CD4-positive, alpha-beta T cell treated with Interleukin-6 for 4 hours (primary cell): ENCODE measurements around the gene SMC6.

Experiments used
- DNase-seq: peaks from one replicate; pipeline ENCODE4 v3.0.0-alpha.2; 2020; ENCODE audit warnings: mixed read lengths

Gene SMC6

DNA sequence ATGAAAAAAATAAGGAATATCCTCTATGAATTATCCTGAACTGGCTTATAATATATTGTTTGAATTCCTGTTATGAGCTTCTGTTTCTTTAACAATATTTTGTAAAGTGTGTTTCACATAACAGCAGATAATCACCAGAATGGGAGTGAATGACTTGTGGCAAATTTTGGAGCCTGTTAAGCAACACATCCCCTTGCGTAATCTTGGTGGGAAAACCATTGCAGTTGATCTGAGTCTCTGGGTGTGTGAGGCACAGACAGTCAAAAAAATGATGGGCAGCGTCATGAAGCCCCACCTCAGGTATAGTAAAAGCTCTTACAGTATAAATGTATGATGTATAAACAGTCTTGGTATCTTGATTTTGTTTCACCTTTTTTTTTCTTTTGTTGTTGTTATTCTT is 6.2 kb upstream of the SMC6 start:
- no peak for DNase-seq

DNA sequence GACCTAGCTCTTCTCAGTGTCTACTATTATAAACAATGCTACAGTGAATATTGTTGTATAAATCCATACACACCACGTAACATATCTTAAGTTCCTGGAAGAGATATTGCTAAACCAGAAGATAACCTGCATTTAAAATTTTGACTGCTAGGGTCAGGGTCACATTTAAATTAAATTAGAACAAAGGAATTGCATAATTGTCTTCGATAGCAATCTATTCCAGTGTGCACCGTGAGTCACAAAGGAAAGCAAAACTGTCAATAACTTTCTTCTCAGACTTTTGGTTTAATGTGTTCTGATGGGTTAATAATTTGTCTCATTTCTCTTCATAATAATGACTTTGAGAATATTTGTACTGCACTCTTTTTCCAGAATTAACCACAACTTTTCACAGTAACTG is 4.5 kb upstream of the SMC6 start:
- no peak for DNase-seq

DNA sequence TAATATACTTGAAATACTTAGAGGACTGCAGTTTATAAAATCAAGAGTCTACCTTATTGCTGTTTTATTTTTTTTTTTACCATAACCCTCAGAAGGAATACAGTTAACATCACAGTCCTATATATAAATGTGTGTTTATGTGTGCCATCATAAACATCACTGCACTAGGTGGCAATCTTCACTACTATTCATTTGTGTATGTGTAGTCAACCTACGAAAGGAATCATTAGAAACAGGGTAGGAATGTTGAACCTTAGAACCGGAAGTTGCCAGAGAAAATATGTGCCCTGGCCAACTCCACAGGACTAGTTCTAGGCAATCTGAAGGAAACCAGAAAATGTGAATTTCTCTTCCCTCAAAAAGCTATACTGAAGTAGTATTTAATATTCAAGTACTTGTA is 3.7 kb upstream of the SMC6 start:
- DNase-seq, result no peak

DNA sequence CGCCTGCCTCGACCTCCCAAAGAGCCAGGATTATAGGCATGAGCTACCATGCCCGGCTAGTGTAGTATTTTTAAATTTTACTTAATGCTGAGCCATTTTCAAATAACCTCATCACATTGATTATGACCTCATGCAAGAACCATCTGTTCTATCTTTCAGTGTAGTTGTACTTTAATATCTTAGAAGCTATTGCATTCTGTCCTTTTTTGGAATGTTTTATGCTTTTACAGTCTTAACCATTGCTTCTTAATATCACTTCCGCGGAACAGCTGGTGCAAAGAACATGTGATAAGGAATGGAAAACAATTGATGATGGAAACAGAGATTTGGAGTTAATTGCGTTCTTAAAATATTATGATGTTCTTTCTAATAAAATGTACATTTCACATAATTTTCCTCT is 3.1 kb upstream of the SMC6 start:
- no peak for DNase-seq

DNA sequence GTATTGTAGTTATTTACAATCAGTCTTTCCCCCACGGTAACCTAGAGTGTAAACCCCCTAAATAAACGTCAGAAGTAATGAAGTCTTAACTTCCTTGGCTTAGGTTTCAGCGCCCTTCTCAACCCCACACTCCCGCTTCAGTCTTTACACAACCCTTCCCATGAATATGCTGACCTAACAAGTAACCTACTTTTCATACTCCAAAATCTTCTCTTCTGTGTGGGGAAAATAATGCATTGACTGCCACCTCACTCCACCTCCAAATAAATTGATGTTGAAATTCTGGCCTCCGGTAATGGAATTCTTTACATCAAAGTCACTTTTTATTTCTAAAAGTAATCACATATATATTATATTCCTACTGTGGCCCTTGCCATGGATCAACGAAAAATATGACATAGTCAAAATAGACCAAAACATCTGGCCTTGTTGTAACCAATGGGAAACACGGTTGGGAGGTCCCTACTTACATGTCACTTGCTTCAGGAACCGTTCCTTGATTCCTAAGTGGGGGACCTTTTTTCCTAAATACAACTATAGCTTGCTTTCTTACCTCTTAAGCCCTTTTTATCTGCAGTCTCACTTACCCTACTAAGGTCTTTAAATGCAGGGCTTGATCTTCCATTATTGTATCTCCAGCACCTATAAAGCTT is 1.3 kb upstream of the SMC6 start:
- no peak for DNase-seq

DNA sequence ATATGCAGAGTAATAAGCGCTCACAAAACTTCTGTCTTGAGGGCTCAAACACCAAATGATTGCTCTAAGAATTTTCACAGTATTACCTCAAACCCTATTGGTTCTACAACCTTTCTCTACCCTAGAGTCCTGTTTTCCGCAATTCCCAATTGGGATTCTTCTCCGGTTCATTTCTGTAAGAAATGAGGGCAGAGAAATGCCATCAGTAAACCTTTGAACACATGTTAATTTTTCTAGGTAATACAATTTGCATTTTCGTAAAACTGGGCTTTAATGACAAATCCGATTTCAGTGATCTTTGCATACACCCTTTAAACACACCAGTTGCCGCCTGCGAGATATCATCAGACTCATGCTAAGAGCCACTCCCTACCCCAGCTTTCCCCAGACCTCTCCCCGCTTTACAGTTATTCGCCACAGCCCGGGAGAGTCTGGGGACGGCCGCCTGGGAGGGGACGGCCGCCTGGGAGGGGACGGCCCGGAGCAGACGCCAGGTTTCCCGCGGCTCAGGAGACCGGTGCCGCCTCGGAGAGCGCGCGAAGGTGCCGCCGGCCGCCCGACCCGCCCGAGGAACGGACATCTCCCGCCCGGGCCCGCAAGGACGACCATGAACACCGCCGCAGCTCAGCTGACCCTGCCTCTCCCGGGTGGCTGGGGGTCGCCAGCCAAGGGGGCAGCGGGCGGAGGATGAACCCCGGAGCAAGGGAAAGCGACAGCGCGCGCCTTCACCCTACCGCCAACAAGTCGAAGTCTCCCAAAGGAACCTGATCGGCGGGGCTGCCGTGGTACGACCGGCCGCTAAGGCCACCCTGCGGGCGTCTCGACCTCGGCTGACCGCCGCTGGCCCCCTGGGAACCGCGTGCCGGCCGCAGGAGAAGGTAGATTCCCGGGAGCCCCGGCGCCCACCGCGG is 463 bp downstream of the SMC6 start:
- DNase-seq, result peak; percentile 47

DNA sequence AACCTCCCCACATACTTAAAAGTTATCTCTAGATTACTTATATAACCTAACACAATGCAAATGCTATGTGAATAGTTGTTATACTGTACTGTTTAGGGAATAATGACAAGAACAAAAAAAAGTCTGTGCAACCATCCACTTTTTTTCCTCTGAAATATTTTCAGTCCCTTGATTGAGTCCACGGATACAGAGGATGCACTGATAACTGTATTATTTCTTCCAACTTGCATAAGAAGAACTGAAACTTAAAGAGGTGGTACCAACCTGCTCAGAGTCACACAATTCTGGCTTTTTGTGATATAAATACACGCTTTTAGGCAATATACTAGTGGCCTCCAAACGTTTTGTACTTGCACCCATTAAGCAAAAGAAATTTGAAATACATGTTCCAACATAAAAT is 1.4 kb downstream of the SMC6 start:
- DNase-seq, result no peak

DNA sequence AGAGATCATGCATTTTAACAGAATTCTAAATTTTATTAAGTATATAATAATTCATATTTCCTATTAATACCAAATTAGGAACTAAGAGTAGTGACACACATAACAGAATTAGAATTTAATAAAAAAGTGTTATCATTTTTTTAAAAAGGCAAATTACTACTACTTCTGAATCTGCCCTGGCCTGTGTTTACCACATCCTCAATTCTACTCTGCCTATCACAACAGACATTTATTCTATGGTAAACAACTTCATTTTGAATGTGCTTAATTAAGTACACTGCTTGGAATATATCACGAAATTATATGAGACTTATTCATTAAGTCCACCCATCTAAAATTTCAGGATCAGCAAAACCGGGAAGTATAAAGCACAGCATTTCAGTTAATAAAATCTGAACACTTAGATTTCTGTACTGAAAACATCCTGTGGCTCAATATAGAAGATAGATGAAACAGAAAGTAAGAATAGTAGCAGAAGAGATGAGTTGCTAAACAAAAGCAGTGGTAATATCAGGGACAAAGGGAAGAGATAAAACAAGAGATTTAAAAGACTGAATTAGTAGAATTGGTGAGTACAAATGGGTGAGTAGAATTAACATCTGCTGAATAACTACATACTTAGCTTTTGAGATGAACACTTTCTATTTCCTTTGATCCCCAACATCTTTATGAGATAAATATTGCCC is 3.7 kb downstream of the SMC6 start:
- DNase-seq, result no peak

DNA sequence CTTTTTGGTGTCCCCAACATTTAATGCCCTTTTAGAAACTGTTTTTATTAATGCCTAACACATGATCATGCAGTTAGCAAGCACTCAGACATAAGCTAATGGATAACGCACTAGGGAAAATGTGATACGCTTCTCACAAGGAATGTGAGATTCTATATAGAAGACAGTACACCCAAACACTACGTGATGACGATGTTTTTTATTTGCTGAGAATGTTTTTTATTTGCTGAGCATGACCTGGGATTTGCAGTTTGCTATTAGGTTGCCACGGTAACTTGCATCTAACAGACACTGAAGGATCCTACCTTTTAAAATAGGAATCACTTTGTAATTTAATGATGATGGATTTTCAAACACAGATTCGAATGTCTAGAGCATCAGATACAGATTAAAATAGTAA is 4.9 kb downstream of the SMC6 start:
- DNase-seq, result no peak

DNA sequence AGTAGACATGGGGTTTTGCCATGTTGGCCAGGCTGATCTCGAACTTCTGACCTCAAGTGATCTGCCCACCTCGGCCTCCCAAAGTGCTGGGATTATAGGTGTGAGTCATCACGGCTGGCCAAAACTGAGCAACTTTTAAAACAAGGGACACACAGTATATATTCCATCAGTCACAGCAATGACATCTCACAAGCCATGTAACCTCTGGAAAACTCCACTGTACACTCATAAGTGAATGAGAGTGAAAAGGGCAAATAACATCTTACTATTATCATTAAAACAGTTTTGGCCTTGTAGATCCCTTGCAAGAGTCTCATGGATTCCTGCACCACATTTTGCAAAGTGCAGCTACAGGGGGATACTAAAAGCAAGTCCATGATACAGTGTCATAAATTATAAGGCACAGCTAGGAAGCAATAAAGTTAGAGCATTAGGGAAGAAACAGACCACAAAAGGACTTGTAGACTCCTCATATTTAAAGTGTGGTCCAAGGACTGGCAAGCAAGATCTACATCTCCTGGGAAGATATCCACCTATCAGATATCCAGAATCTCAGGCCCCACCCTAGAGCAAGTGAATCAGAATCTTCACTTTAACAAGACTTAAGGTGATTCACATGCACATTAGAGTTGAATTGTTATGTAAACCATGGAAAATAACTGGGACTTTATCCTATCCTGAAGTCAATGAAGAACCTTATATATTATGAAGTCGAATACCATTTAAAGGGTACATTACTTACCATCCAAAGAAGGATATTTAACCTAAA is 5.7 kb downstream of the SMC6 start:
- no peak for DNase-seq

DNA sequence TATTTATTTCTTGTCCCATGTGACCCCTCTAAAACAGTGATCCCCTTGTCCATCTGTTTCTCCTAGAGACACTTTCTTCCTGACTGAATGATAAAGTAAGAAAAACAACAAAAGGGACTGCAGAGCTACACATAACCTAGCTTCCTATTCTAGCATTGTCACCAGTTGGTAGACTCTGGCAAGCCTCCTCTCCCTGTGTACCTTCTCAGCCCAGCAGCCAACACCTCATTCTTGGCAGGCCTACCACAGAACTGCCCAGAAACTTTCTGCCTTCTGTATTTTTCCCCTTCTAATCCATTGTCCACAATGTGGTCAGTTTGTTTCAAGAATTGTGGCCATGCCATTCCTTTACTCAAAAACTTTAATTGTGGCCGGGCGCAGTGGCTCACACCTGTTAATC is 13.4 kb downstream of the SMC6 start:
- DNase-seq, result no peak

DNA sequence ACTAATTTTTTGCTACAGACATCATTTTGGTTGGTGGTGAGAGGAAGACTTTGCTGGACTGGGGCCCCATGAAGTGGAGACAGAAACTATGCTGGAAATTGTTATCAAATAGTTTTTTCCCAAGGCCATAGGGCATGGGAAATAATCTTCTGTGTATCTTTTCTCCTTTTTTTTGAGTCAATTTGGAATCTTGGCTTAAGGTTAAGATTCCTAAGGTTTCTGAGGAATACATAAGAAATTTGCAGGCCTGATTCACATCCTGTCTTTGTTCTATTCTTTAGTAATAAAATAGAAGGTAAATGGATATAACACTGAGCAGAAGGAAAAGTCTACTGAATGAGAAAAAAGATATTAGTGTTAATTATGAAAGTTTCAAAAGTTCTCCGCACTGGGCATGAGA is 16.6 kb downstream of the SMC6 start:
- DNase-seq, result no peak

DNA sequence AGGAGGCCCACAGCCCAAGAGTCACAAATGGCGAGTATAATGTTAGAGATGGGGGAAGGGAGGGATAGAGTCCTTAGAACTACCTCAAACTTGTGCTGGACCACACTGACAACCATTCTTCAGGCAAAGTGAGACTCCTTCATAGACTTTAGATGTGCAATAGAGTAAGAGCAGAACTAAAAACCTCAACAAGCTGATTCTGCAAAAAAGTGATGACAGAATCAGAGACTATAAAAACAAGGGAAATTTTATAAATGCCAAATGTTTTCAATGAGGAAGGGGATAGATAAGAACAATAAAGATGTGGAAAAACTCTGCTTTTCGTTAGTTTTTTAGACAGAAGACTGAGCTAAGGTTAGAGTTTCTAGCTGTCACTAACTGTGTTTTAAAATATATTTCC is 17.7 kb downstream of the SMC6 start:
- DNase-seq, result no peak

DNA sequence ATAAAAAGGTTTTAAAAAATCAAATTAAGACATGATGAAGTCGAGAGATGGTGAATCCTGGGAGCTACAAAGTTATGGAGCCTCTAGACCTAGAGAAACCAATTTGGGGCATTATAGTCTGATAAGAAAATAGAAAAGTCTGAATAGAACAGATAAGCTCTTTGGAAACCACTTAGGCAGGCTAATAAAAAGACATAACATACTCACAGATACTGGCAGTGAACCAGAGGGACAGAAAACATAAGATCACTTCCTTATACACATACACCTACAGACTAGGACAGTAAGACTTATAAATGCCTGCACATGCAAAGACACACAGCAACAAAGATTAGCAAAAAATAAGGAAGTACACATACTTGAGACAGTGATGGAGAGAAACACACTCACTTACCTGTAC is 20.0 kb downstream of the SMC6 start:
- DNase-seq, result no peak

DNA sequence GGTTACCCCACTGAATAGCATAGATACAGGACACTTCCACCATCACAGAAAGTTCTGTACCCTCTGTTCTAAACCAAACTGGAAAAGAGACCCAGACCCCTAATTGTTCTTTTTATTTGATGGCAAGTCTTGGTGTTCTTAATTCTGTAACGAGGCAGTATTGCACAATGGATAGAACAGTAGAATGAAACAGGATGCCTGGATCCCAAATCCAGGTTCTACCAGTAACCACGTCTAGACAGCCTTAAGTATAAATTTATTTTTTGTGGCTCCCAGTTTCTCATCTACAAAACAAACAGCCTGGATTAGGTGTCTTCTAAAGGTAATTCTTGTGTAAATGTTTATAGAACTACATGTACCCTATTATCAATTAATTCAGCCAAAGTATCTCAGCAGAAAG is 23.7 kb downstream of the SMC6 start:
- DNase-seq, result no peak

DNA sequence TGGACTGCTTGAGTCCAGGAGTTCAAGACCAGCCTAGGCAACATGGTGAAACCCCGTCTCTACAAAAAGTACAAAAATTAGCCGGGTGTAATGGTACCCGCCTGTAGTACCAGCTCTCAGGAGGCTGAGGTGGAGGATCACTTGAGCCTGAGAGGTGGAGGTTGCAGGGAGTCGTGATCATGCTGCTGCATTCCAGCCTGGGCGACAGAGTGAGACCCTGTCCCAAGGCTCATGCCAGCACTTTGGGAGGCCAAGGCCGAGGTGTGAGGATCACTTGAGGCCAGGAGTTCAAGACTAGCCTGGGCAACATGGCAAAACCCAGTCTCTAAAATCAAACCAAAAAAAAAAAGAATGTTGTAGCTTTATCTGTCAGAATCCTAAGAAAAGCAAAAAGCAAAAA is 25.4 kb downstream of the SMC6 start:
- DNase-seq, result no peak

DNA sequence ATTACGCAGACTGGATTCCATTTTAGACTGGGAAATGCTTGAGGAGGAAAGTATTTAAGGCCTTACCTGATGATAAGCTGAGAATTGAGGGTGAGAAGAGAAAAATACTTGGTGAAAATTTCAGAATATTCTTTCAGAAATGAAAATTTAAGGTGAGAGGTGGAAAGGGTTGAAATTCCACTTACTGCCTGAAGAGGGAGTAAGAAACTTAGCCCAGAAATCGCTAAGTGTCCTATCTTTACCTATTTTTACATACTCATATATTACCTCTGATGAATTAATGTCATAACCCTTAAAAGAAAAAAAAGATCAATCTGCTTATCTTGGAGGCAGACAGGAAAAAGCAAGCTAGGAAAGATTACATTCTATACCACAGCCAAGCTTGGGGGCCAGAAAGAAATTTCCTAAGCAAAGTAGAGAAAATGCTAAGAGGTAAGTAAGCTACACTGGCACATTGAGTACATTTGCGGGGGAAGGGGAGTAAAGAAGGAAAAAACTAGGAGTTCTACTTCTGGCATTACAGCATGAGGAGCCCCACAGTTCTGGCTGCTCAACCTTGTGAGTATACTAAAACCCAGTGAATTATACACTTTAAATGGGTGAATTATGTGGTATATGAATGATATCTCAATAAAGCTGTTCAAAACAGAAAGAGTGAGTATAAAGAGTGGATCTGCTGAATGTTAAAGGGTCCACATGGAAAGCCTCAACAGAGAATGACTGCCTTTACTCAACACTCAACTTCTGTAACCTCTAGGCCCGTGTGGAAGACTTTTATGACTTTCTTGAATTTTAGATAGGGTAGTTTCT is 33.8 kb downstream of the SMC6 start:
- DNase-seq, result no peak

DNA sequence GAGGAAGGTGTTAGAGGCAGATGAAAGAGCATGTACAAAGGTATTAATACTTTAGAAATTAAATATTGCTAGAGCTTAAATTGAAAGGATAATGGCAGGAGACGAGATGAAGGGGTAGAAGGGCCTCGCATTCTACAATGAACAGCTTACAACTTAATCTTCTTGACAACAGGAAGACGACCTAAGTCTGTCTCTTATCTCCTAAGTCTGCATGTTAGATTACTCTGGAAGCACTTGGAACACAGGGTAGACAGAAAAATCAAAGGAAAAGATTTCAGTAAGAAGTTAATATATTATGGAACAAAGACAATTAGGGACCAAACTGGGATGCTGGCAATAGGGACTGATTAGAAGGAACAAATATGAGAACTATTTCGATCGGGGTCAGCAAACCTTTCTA is 34.9 kb downstream of the SMC6 start:
- DNase-seq, result no peak

DNA sequence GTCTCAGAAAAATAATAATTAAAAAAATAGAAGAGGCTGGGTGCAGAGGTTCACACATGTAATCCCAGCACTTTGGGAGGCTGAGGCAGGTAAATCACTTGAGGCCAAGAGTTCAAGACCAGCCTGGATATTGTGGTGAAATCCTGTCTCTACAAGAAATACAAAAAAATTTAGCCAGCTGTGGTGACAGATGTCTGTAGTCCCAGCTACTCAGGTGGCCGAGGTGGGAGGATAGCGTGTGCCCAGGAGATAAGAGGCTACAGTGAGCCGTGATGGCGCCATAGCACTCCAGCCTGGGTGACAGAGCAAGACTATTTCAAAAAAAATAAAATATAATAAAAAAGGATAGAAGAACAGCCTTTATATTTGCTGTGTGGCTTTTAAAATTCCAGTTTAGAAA is 35.9 kb downstream of the SMC6 start:
- DNase-seq, result no peak

DNA sequence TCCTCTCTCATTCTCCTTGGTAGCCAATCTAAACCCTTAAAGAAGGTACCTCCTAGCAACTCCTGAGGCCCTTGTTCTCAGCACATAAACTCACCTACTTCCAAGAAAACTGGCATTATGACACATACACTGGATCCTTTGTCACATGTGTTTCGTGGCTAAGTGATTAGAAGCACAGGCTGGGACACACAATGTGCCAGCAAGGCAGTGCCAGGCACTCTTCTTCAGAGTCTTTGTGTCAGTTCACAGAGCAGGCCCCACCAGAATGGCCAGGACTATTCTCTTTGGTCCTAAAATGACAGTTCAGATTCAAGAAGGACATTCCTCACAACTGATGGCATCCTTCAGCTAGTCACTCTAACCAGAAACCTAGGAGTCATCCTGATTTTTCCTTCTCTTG is 40.3 kb downstream of the SMC6 start:
- DNase-seq, result no peak

DNA sequence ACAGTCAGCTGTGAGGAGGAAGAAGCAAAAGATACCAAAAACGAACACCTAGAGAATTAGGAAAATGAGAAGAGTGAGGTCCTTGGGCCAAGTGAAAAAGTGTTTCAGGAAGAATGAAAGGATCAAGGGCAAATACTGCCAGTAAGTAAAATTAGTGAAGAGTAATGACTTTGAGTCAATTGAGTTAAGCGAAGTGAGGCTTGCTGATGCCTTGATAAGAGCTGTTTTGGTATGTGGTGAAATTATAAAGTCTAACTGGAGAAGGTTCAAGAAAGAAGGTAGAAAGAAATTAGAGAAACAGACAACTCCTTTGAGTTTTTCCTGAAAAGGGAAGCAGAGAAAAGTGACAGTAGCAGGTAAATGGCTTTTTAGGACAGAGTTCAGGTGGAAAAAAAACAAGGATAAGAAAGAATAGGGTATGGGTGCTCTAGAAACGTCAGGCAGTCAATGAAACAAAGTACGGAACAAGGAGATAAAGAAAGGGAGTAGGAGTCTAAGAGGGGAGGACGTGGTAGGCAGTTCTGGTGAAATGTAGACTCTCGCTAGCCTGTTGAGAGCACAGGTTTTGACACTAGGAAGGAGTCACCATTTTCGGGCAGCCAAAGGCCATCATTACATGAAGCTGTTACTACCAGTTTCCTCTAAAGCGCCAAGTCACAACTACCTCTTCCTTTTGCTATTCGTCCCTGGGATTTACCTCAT is 42.9 kb downstream of the SMC6 start:
- DNase-seq, result no peak

DNA sequence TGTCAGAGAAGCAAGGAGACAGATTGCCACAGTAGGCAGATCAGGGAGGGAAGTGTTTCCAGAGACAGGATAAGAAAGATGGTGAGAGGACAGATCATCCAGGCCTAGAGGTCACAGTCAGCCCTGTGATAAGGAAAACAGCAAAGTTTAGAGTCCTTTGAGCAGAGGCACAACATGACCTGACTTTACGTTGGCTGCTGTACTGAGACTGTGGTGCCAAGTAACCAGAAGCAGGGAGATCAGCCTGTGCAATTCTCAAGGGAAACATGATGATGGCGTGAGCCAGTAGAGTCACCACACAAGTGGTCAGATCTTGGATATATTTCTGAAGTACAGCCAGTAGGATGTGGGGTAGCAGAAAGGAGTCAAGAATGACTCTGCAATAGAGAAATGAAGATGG is 43.7 kb downstream of the SMC6 start:
- DNase-seq, result no peak
